ENCODE results near the gene TICRR.

DNA sequence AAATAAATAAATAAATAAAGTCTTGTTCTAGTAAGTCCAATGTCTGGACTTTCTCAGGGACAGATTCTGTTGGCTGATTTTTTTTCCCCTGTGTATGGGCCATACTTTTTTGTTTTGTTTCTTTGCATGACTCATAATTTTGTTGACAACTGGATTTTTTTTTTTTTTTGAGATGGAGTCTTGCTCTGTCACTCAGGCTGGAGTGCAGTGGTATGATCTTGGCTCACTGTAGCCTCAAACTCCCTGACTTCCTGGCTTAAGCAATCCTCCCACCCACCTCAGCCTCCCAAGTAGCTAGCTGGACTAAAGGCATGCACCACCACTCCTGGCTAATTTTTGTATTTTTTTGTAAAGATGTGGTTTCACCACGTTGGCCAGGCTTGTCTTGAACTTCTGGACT is 38.9 kb downstream of the TICRR start:
- TF ChIP-seq, protein P1, sequence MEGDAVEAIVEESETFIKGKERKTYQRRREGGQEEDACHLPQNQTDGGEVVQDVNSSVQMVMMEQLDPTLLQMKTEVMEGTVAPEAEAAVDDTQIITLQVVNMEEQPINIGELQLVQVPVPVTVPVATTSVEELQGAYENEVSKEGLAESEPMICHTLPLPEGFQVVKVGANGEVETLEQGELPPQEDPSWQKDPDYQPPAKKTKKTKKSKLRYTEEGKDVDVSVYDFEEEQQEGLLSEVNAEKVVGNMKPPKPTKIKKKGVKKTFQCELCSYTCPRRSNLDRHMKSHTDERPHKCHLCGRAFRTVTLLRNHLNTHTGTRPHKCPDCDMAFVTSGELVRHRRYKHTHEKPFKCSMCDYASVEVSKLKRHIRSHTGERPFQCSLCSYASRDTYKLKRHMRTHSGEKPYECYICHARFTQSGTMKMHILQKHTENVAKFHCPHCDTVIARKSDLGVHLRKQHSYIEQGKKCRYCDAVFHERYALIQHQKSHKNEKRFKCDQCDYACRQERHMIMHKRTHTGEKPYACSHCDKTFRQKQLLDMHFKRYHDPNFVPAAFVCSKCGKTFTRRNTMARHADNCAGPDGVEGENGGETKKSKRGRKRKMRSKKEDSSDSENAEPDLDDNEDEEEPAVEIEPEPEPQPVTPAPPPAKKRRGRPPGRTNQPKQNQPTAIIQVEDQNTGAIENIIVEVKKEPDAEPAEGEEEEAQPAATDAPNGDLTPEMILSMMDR (IDR thresholded peaks at IDR 0.05): no peak
- TF ChIP-seq CBFB (CRISPR knock-in tag; IDR thresholded peaks at IDR 0.05; ENCODE audit: low read depth) (no peak), CREB1 (CRISPR knock-in tag; IDR thresholded peaks at IDR 0.05) (no peak), NR3C1 (CRISPR knock-in tag; conservative IDR thresholded peaks at IDR 0.05; ENCODE audit: low read depth) (no peak), RELA (CRISPR knock-in tag; IDR thresholded peaks at IDR 0.05; ENCODE audit: borderline replicate concordance) (no peak), ETV6 (CRISPR knock-in tag; IDR thresholded peaks at IDR 0.05) (no peak), KAT7 (CRISPR knock-in tag; IDR thresholded peaks at IDR 0.05; ENCODE audit: borderline replicate concordance) (no peak), SP1 (CRISPR knock-in tag; conservative IDR thresholded peaks at IDR 0.05) (no peak)
- TF ChIP-seq, protein P2, sequence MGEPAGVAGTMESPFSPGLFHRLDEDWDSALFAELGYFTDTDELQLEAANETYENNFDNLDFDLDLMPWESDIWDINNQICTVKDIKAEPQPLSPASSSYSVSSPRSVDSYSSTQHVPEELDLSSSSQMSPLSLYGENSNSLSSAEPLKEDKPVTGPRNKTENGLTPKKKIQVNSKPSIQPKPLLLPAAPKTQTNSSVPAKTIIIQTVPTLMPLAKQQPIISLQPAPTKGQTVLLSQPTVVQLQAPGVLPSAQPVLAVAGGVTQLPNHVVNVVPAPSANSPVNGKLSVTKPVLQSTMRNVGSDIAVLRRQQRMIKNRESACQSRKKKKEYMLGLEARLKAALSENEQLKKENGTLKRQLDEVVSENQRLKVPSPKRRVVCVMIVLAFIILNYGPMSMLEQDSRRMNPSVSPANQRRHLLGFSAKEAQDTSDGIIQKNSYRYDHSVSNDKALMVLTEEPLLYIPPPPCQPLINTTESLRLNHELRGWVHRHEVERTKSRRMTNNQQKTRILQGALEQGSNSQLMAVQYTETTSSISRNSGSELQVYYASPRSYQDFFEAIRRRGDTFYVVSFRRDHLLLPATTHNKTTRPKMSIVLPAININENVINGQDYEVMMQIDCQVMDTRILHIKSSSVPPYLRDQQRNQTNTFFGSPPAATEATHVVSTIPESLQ (CRISPR knock-in tag; IDR thresholded peaks at IDR 0.05): no peak
- TF ChIP-seq, protein P3, sequence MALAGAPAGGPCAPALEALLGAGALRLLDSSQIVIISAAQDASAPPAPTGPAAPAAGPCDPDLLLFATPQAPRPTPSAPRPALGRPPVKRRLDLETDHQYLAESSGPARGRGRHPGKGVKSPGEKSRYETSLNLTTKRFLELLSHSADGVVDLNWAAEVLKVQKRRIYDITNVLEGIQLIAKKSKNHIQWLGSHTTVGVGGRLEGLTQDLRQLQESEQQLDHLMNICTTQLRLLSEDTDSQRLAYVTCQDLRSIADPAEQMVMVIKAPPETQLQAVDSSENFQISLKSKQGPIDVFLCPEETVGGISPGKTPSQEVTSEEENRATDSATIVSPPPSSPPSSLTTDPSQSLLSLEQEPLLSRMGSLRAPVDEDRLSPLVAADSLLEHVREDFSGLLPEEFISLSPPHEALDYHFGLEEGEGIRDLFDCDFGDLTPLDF (CRISPR knock-in tag; IDR thresholded peaks at IDR 0.05): no peak

Data from WTC11 (cell line).